Measurements from ENCODE around the gene CHRNA4. TPM values are rescaled to one million over a fixed set of nuclear protein-coding genes. Genes with fewer than 3 reads are reported as not detected.

Gene CHRNA4
- total and polyA plus RNA-seq, 12 donors: 0.06 to 0.57 (median 0.26) TPM; not detected in 5

- Histone ChIP-seq H3K27ac (no peak overlapping the region), H3K36me3 (replicated peaks in 1 of 2) (no peaks in the 10 kb centered on the region), H3K9me3 (replicated peaks in 1 of 3) (no peaks in the 10 kb centered on the region), H3K27me3 (no peaks in the 10 kb centered on the region), H3K4me3 (no peak overlapping the region), H3K4me1 (replicated peaks in 1 of 2) (no peaks in the 10 kb centered on the region)
- WGBS, 4 donors: 86 to 91% (median 91%) methylated on average over 7 to 27 of the region's 27 CpGs
- intact Hi-C loops (cut with DNase I): no loop called here
- TF ChIP-seq POLR2A (IDR thresholded peaks at IDR 0.05): no peak
- TF ChIP-seq CTCF (IDR thresholded peaks at IDR 0.05): no peak
- no peak for DNase-seq
Observed at GRCh38 chr20:63407928-63408683, 47.0 kb upstream of the CHRNA4 start.

- 89 to 92% (median 90%) methylated on average over 31 to 60 of the region's 60 CpGs for WGBS, 4 donors
- no peaks in the 10 kb centered on the region for H3K27me3 ChIP-seq
- DNase-seq: no peak
Observed at GRCh38 chr20:63406617-63407245, 45.6 kb upstream of the CHRNA4 start.

GRCh38 chr20:63406011-63406410 lies 44.9 kb upstream of the CHRNA4 start:
- TF ChIP-seq POLR2A (IDR thresholded peaks at IDR 0.05) (no peak), CTCF (IDR thresholded peaks at IDR 0.05) (no peak)
- no peaks in the 10 kb centered on the region for H3K27me3 ChIP-seq
- DNase-seq: no peak
- WGBS, 4 donors: 79 to 94% (median 83%) methylated on average over 7 to 23 of the region's 23 CpGs
- no peak overlapping the region for H3K4me3 ChIP-seq
- intact Hi-C loops (cut with DNase I): no loop called here
- no peaks in the 10 kb centered on the region for H3K9me3 ChIP-seq (replicated peaks in 1 of 3)
- no peaks in the 10 kb centered on the region for H3K4me1 ChIP-seq (replicated peaks in 1 of 2)
- H3K36me3 ChIP-seq (replicated peaks in 1 of 2): no peaks in the 10 kb centered on the region
- no peak overlapping the region for H3K27ac ChIP-seq

More at GRCh38 chr20:63406617-63407245, 45.6 kb upstream of the CHRNA4 start:
- Histone ChIP-seq H3K4me3 (no peak overlapping the region), H3K9me3 (replicated peaks in 1 of 3) (no peaks in the 10 kb centered on the region), H3K4me1 (replicated peaks in 1 of 2) (no peaks in the 10 kb centered on the region), H3K27ac (no peak overlapping the region), H3K36me3 (replicated peaks in 1 of 2) (no peaks in the 10 kb centered on the region)
- TF ChIP-seq CTCF (IDR thresholded peaks at IDR 0.05): no peak
- no peak for TF ChIP-seq POLR2A (IDR thresholded peaks at IDR 0.05)
- intact Hi-C loops (cut with DNase I): no loop called here

GRCh38 chr20:63405102-63405730 lies 44.1 kb upstream of the CHRNA4 start:
- no peak overlapping the region for H3K4me3 ChIP-seq
- intact Hi-C loops (cut with DNase I): no loop called here
- no peaks in the 10 kb centered on the region for H3K27me3 ChIP-seq
- no peaks in the 10 kb centered on the region for H3K9me3 ChIP-seq (replicated peaks in 1 of 3)
- H3K36me3 ChIP-seq (replicated peaks in 1 of 2): no peaks in the 10 kb centered on the region
- no peak overlapping the region for H3K27ac ChIP-seq
- DNase-seq: no peak
- 65 to 70% (median 67%) methylated on average over 6 to 31 of the region's 31 CpGs for WGBS, 4 donors
- no peaks in the 10 kb centered on the region for H3K4me1 ChIP-seq (replicated peaks in 1 of 2)
- TF ChIP-seq POLR2A (IDR thresholded peaks at IDR 0.05): no peak
- no peak for TF ChIP-seq CTCF (IDR thresholded peaks at IDR 0.05)
